ENCODE data around the gene TNIK. TPM values are rescaled to one million over a fixed set of nuclear protein-coding genes. Genes with fewer than 3 reads are reported as not detected.
"Not testable (repeated sequence)": the region's sequence is repeated elsewhere in the genome, so short reads cannot be mapped to it uniquely, and the experiment has no call there.

The TNIK gene
- total and polyA plus RNA-seq, 10 of the 15 experiments (the other 5 are each of a cell fraction or from before 2014, with no cell fraction given): 13.9 to 74.3 (median 48.2) TPM

DNA sequence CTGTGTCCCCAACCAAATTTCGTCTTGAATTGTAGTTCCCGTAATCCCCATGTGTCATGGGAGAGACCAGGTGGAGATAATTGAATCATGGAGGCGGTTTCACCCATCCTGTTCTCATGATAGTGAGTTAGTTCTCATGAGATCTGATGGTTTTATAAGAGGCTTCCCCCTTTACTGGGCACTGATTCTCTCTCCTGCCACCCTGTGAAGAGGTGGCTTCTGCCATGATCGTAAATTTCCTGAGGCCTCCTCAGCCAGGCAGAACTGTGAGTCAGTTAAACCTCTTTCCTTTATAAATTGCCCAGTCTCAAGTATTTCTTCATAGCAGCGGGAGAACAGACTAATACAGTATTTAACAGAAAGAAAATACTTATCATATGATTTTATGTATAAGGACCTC, 93.5 kb downstream of the TNIK start:
- H3K27ac ChIP-seq (ENCODE audit: control insufficient read depth, insufficient read depth); H3K4me2 ChIP-seq (ENCODE audit: control insufficient read depth, insufficient read depth); in situ Hi-C loops (cut with MboI); H3K36me3 ChIP-seq (ENCODE audit: control insufficient read depth in 2 of 2, insufficient read depth in 2 of 2, low read length in 1 of 2); FAIRE-seq; DNase-seq (ENCODE audit: low read depth, low spot score); H3K9ac ChIP-seq (ENCODE audit: control insufficient read depth, insufficient read depth, low read length); H4K20me1 ChIP-seq (ENCODE audit: control insufficient read depth, insufficient read depth); H3K27me3 ChIP-seq (replicated peaks in 1 of 2; ENCODE audit: control insufficient read depth in 2 of 2, insufficient read depth in 2 of 2, low read length in 1 of 2); H3K9me3 ChIP-seq (replicated peaks; ENCODE audit: control insufficient read depth, insufficient read depth, low read length); ATAC-seq; H2AFZ ChIP-seq (ENCODE audit: control insufficient read depth, low read depth, low read length); H3K4me3 ChIP-seq; BruUV-seq (replicated peaks); intact Hi-C loops (cut with micrococcal nuclease; ENCODE audit: unreplicated experiment): not testable (repeated sequence)
- ChIA-PET RAD21 (ENCODE audit: unreplicated experiment) (interaction anchor here (1.0 to 1.4 kb wide), 4 partner anchors 11 to 22 kb away, joined by 3 to 5 read pairs (median 3); no protein-coding TSS in a partner anchor), SMC1A (ENCODE audit: uncharacterized antibody, unreplicated experiment) (interaction anchor here (0.5 to 6.5 kb wide), 6 partner anchors 8 to 157 kb away, joined by 3 to 56 read pairs (median 5); no protein-coding TSS in a partner anchor), CTCF (interaction anchor here (1.1 to 2.6 kb wide), 2 partner anchors 14 to 17 kb away, joined by 5 to 15 read pairs; no protein-coding TSS in a partner anchor), POLR2A (interaction anchor here (1.4 to 1.6 kb wide), 2 partner anchors 13 to 26 kb away, joined by 4 read pairs; no protein-coding TSS in a partner anchor)
- 95% methylated on average over 5 of the region's 5 CpGs for WGBS (ENCODE audit: insufficient coverage, insufficient replicate concordance, low lambda C conversion rate, missing lambda C conversion rate)
- H3K4me1 ChIP-seq (ENCODE audit: control insufficient read depth, insufficient read depth, low read length): peaks cover 18% of the 10 kb centered on the region; the same call in 1 of the 2 replicates
- H3K79me2 ChIP-seq (ENCODE audit: control insufficient read depth, insufficient read depth, low read length): peaks cover 90% of the 10 kb centered on the region

GRCh38 chr3:171366043-171366442, 94.2 kb downstream of the TNIK start:
- RAD21 ChIA-PET (ENCODE audit: unreplicated experiment): interaction anchor here (1.0 to 1.4 kb wide), 2 partner anchors 11 to 21 kb away, joined by 3 read pairs; no protein-coding TSS in a partner anchor
- Histone ChIP-seq H4K20me1 (ENCODE audit: control insufficient read depth, insufficient read depth) (no peaks in the 10 kb centered on the region), H3K36me3 (ENCODE audit: control insufficient read depth in 2 of 2, insufficient read depth in 2 of 2, low read length in 1 of 2) (peaks cover 0 to 7% of the 10 kb centered on the region in 2 experiments; a peak in 2 of 4 replicates), H3K4me1 (ENCODE audit: control insufficient read depth, insufficient read depth, low read length) (peaks cover 15% of the 10 kb centered on the region; the same call in 1 of the 2 replicates), H3K9ac (ENCODE audit: control insufficient read depth, insufficient read depth, low read length) (no peak overlapping the region), H3K27me3 (replicated peaks in 1 of 2; ENCODE audit: control insufficient read depth in 2 of 2, insufficient read depth in 2 of 2, low read length in 1 of 2) (no peaks in the 10 kb centered on the region), H3K4me3 (no peak overlapping the region), H3K79me2 (ENCODE audit: control insufficient read depth, insufficient read depth, low read length) (peaks cover 90% of the 10 kb centered on the region), H2AFZ (ENCODE audit: control insufficient read depth, low read depth, low read length) (no peak overlapping the region), H3K9me3 (replicated peaks; ENCODE audit: control insufficient read depth, insufficient read depth, low read length) (peaks cover 3% of the 10 kb centered on the region), H3K4me2 (ENCODE audit: control insufficient read depth, insufficient read depth) (no peak overlapping the region), H3K27ac (ENCODE audit: control insufficient read depth, insufficient read depth) (no peak overlapping the region)
- in situ Hi-C loops (cut with MboI): no loop called here
- SMC1A ChIA-PET (ENCODE audit: uncharacterized antibody, unreplicated experiment): interaction anchor here (1.1 to 6.5 kb wide), 4 partner anchors 12 to 96 kb away, joined by 3 to 56 read pairs (median 7); no protein-coding TSS in a partner anchor
- CTCF ChIA-PET: interaction anchor here (1.1 kb wide), 1 partner anchor 15 kb away, joined by 5 read pairs; no protein-coding TSS in a partner anchor
- ATAC-seq (no peak), FAIRE-seq (no peak), DNase-seq (ENCODE audit: low read depth, low spot score) (no peak)
- 100% methylated on average over 1 of the region's 1 CpG for WGBS (ENCODE audit: insufficient coverage, insufficient replicate concordance, low lambda C conversion rate, missing lambda C conversion rate)
- intact Hi-C loops (cut with micrococcal nuclease; ENCODE audit: unreplicated experiment): no loop called here
- POLR2A ChIA-PET: interaction anchor here (0.6 to 1.1 kb wide), 2 partner anchors 36 to 77 kb away, joined by 3 read pairs; no protein-coding TSS in a partner anchor
- no TSS peak for BruUV-seq (replicated peaks)
- TF ChIP-seq E2F8 (IDR thresholded peaks at IDR 0.05; ENCODE audit: low read depth, partially characterized antibody): no peak
- TF ChIP-seq CBX5 (IDR thresholded peaks at IDR 0.05; ENCODE audit: low read depth): no peak
- no peak for TF ChIP-seq SMAD5 (IDR thresholded peaks at IDR 0.05; ENCODE audit: low read depth)
- TF ChIP-seq, protein P1, sequence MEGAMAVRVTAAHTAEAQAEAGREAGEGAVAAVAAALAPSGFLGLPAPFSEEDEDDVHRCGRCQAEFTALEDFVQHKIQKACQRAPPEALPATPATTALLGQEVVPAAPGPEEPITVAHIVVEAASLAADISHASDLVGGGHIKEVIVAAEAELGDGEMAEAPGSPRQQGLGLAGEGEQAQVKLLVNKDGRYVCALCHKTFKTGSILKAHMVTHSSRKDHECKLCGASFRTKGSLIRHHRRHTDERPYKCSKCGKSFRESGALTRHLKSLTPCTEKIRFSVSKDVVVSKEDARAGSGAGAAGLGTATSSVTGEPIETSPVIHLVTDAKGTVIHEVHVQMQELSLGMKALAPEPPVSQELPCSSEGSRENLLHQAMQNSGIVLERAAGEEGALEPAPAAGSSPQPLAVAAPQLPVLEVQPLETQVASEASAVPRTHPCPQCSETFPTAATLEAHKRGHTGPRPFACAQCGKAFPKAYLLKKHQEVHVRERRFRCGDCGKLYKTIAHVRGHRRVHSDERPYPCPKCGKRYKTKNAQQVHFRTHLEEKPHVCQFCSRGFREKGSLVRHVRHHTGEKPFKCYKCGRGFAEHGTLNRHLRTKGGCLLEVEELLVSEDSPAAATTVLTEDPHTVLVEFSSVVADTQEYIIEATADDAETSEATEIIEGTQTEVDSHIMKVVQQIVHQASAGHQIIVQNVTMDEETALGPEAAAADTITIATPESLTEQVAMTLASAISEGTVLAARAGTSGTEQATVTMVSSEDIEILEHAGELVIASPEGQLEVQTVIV (IDR thresholded peaks at IDR 0.05; ENCODE audit: borderline replicate concordance, partially characterized antibody): no peak
- TF ChIP-seq HCFC1 (IDR thresholded peaks at IDR 0.05; ENCODE audit: low read length): no peak
- TF ChIP-seq EP300 (IDR thresholded peaks at IDR 0.05; ENCODE audit: borderline replicate concordance in 1 of 2, control insufficient read depth in 1 of 2, low read depth in 2 of 2, low read length in 2 of 2): no peak
- TF ChIP-seq CBFB (IDR thresholded peaks at IDR 0.05; ENCODE audit: low read depth): no peak
- no peak for TF ChIP-seq NFIC (IDR thresholded peaks at IDR 0.05; ENCODE audit: low read depth, low read length)
- no peak for TF ChIP-seq NR2F1 (conservative IDR thresholded peaks at IDR 0.05)

Data from GM12878 (cell line).